GM19468 (cell line): ENCODE results near the gene TUFM.
"Not testable (repeated sequence)": the region's sequence is repeated elsewhere in the genome, so short reads cannot be mapped to it uniquely, and the experiment has no call there.

Source experiments
- ATAC-seq: cut with Tn5 transposase; IDR thresholded peaks from one replicate; pipeline ENCODE4 v1.9.1; 2021; ENCODE audit warnings: mild to moderate bottlenecking, moderate library complexity, moderate number of reproducible peaks; ENCODE audit not compliant: unreplicated experiment; ENCODE audit errors: extremely low read depth

TUFM gene

DNA sequence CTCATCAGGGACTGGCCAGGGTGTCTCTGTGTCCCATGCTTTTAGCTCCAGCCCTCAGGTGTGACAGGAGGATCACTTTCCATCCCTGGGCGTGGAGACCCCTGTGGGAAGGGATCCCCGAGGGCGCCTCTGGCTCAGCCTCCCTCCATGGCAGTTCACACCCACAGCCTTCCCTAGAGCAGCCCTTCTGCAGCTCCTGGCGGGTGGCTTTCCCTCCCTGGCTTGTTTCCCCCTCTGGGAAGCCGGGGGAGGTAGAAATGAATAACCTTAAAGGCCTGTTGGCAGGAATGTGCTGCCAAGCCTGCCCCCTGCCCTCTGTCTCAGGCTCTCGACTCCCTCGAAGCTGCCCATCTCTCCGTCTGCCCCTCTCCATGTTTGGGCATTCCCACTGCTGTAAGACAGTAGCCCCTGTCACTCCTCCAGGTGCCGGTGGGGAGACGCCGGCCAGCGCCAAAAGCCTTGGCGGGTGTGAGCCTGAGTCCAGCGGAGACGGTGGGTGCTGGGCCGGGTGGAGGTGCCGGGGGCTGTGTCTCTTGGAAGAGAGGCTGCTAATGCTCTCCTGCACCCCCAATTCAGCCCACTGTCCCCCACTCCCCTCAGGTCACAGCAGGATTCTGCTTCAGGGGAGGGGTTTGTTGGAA is 30.0 kb upstream of the TUFM start:
- no peak for ATAC-seq

DNA sequence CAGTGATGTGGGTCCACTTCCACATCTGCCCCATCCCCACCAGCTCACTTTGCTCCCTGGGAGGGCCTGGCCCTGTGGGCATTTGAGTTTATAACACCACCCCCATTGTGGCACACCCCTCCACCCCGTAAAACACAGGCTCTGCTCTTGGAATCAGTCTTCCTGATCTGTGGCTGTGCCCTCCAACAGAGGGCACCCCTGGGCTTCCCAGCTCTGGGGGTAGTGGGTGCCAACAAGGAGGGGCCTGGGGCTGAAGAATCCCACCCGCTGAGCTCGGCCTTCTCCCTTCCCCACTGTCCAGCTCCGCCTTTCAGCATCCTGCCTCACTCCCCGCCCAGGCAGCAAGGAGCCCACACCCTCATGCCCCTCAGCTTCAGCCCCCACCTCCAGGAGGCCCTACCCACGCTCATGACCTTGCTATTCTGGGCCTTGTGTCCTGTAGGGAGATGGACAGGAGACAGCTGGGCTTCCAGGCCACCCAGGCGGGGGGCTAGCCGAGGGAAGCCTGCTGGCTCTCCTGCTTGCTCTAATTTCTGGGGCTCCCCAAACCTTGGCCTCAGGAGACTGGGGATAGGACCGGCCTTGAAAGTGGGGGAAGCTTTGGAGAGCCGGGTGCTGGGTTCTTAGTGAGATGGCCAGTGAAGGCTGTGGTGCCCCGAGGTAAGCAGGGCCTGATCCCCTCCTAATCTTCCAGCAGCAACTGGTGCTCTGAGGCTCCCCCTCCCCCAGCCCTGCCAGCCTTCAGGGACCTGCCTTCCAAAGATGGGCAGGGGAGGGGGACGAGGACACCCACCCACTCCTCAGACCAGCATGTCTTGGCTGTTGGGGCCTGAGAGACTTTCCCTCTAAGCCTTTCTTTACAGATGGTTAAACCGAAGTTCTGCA is 29.2 kb upstream of the TUFM start:
- no peak for ATAC-seq

- ATAC-seq: no peak
These were observed 28.3 kb upstream of the TUFM start for GRCh38 chr16:28874406-28874805.

DNA sequence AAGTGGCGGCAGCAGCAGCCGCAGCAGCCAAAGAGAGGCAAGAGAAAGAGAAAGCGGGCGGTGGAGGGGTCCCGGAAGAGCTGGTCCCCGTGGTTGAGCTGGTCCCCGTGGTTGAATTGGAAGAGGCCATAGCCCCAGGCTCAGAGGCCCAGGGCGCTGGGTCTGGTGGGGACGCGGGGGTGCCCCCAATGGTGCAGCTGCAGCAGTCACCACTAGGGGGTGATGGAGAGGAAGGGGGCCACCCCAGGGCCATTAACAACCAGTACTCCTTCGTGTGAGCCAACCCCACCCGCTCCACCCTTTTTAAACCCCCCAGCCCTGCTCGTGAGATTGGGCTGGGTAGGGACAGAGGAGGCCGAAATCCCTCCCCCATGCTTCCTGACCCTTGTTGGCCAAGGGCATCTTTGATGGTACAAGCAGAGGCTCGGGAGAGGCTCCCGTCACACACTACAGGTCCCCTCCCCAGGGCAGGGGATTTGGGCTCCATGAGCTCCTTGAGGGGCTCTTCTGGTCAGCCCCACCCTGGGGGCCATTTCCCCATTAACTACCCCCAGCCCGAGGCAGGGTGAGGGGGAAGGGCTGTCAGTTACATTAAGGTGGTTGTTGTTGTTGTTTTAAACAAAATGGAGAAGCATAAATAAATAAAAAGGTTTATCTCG is 27.5 kb upstream of the TUFM start:
- no peak for ATAC-seq

- ATAC-seq: no peak
These were observed 26.8 kb upstream of the TUFM start for GRCh38 chr16:28872952-28873351.

DNA sequence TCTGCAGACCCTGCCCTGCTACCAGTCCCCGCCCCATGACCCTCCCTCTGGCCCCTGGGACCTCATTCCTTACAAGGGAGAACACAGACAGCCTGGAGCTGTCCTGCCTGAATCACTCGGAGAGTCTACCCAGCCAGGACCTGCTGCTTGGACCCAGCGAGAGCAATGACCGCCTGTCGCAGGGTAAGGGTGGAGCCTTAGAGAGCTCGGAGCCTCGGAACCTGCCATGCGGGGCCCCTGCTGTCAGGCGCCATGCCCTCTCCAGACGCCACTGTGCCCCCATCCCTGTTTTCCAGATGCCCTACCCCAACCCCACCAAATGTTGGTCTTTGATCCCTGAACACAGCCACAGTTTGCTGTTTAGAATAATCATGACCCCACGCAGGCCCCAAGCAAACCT is 23.1 kb upstream of the TUFM start:
- ATAC-seq: no peak

GRCh38 chr16:28867646-28868045 is 21.5 kb upstream of the TUFM start:
- not testable (repeated sequence) for ATAC-seq

- no peak for ATAC-seq
These were observed 21.1 kb upstream of the TUFM start for GRCh38 chr16:28867241-28867640.

DNA sequence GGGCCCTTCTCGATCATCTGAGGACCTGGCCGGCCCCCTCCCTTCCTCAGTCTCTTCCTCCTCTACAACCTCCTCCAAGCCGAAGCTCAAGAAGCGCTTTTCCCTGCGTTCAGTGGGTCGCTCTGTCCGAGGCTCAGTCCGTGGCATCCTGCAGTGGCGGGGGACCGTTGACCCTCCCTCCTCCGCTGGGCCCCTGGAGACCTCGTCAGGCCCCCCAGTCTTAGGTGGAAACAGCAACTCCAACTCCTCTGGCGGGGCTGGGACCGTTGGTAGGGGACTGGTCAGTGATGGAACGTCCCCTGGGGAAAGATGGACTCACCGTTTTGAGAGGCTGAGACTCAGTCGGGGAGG is 20.3 kb upstream of the TUFM start:
- ATAC-seq: no peak

DNA sequence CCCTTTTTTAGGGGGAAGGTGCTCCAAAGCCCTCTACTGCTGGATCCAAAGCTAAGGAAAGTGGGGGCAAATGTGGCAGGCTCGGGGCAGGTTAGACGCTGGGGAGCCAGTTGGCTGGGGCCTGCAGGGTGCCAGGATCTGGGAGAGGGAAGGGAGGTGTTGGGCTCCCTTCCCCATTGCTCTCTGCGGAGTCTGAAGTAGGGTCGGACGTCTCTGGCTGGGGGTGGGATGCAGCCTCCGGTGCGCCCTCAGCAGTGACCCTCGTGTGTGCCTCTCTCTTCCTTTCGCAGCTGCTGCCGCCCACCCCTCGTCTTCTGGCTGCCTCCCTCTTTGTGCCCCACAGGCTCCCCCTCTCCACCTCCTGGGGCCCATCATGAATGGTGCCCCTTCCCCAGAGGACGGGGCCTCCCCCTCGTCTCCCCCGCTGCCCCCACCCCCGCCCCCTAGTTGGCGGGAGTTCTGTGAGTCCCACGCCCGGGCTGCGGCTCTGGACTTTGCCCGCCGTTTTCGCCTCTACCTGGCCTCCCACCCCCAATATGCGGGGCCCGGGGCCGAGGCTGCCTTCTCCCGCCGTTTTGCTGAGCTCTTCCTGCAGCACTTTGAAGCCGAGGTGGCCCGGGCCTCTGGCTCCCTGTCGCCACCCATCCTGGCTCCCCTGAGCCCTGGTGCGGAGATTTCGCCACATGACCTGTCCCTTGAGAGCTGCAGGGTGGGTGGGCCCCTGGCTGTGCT is 19.7 kb upstream of the TUFM start:
- ATAC-seq: no peak

DNA sequence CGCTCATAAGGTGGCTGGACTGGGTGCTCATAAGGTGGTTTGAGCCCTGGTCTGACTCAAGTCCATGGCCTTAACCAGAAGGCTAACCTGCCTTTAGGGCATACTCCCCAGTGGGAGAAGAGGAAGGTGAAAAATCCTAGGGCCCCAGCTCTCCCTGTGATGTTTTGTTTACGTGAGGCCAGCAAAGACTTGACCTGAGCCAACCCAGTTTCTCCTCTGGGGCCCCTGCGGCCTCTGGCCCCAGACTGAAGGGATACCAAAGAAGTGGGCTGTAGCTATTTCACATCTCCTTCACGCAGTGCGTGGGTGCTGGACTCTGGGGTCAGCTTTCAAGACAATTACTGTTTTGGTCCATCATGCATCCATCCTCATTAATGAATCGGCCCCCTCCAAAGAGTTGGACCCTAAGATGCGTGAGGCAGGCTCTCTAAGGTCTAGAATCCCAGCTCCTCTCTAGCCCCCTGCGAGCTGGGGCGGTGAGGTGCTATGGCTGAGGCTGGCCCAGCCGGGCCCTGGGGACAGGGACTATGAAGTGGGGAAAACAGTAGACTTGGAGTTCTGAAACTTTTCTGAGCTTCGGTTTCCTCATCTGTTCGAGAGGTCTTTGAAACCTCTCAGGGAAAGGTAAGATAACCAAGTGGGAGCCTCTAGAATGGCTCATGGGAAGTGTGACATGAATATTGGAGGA is 19.0 kb upstream of the TUFM start:
- ATAC-seq: no peak

GRCh38 chr16:28863929-28864793 is 18.0 kb upstream of the TUFM start:
- ATAC-seq: no peak

DNA sequence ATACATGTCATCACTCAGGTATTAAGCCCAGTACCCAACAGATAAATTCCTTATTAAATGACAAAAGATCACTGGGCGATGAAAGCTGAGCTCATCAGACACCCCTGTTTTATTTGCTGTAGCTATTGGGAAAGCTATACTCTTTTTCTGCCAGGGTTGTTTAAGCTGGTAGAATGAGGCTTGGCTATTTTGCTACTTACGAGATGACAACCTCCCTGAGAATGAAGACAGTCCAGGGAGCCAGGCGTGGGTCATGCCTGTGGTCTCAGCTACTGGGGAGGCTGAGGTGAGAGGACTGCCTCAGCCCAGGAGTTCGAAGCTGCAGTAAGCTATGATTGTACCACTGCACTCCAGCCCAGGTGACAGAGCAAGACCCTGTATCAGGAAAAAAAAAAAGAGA is 13.2 kb upstream of the TUFM start:
- ATAC-seq: no peak

GRCh38 chr16:28858421-28858820 is 12.3 kb upstream of the TUFM start:
- ATAC-seq: no peak

- no peak for ATAC-seq
These were observed 755 bp upstream of the TUFM start for GRCh38 chr16:28846933-28847273.

DNA sequence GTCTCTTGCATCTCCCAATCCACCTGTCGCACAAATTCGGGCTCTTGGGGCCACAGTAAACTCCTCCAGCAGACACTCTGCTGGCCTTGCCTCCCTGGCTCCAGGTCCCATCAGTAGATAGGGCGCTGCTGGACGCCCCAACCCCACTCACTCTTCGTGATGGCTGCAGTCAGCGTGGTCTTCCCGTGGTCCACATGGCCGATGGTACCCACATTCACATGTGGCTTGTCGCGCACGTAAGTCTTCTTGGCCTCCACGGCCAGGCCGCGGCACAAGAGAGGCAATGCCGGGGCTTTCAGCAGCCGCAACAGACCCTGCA is 428 bp downstream of the TUFM start:
- no peak for ATAC-seq

- no peak for ATAC-seq
These were observed 855 bp downstream of the TUFM start for GRCh38 chr16:28845293-28845692.

GRCh38 chr16:28844226-28844885 is 1.8 kb downstream of the TUFM start:
- ATAC-seq: no peak

DNA sequence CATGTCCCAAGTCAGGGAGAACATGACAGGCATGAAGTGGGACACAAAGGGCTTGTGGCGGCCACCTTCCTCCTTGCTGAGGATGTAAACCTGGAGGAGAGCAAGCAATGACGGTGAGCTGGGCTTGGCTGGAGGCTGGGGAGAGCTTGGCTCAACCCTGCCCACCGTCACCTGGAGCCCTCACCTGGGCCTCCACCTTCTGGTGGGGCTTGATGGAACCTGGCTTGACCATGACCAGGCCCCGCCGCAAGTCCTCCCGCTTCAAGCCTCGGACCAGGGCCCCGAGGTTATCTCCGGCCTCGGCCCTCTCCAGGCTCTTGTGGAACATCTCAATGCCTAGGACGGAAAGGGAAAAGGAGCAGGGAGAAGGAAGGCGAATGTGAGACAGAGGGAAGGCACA is 2.4 kb downstream of the TUFM start:
- ATAC-seq: no peak
